Uterus (tissue), 4 donors: ENCODE results near the gene UBE2D1. TPM values are rescaled to one million over a fixed set of nuclear protein-coding genes. Genes with fewer than 3 reads are reported as not detected.

Source experiments
- DNase-seq, 2 donors: peaks; one replicate each; pipeline ENCODE4 v3.0.0-alpha.2; 2019 to 2020
- H3K27ac ChIP-seq, 2 donors: fragments of 200-600 bp; sonication (generic); 1 replicate in 1 of 2; 2 replicates in 1 of 2; pipeline ENCODE4 v1.5.1; 2016 to 2018
- H3K27me3 ChIP-seq, 2 donors: fragments of 200-600 bp; sonication (generic); one replicate each; pipeline ENCODE4 v1.5.1; 2018 to 2019; ENCODE audit warnings: control low read depth in 1 of 2
- H3K36me3 ChIP-seq, 2 donors: fragments of 200-600 bp; sonication (generic); one replicate each; pipeline ENCODE4 v1.5.1; 2019; ENCODE audit warnings: control low read depth in 1 of 2
- H3K4me1 ChIP-seq, 2 donors: fragments of 200-600 bp; sonication (generic); one replicate each; pipeline ENCODE4 v1.5.1; 2018 to 2019; ENCODE audit warnings: control low read depth in 1 of 2
- H3K4me3 ChIP-seq, 2 donors: fragments of 200-600 bp; sonication (generic); 1 replicate in 1 of 2; 2 replicates in 1 of 2; pipeline ENCODE4 v1.5.1; 2018 to 2019; ENCODE audit warnings: mild to moderate bottlenecking in 1 of 2
- H3K9me3 ChIP-seq, 2 donors: fragments of 200-600 bp; sonication (generic); one replicate each; pipeline ENCODE4 v1.5.1; 2019; ENCODE audit warnings: control low read depth in 1 of 2
- CTCF ChIP-seq, 4 experiments: fragments of 200-600 bp in 2 of 4; fragments of 450-650 bp in 2 of 4; sonication (generic) in 2 of 4; IDR thresholded peaks; one replicate each; pipeline ENCODE4 v1.5.1; 2016 to 2019; ENCODE audit warnings: antibody characterized with exemption in 4 of 4, mild to moderate bottlenecking in 2 of 4, moderate library complexity in 1 of 4
- POLR2A ChIP-seq, 2 donors: fragments of 450-650 bp; IDR thresholded peaks; one replicate each; pipeline ENCODE4 v1.6.1; 2016; ENCODE audit warnings: antibody characterized with exemption in 2 of 2, mild to moderate bottlenecking in 1 of 2, moderate library complexity in 1 of 2
- intact Hi-C: fragments of 100-400 bp; cut with DNase I; formaldehyde crosslinking; loops from one replicate; pipeline ENCODE4 v1.15.1; 2023; ENCODE audit warnings: low total_unique reads
- total RNA-seq, 4 donors: library from RNA; depleted of rRNA in 3 of 4; stranded (reverse); fragments of >200 nt in 3 of 4; gene quantifications; one replicate each; pipeline versions ENCODE4 v1.1.0 to v1.2.4, GENCODE V29; 2014 to 2023
- donor health status: DM: yes; HTN: yes; CAD: no.

Gene UBE2D1
- total RNA-seq, 4 donors from 2014 or later, result 9.4 to 67.6 (median 20.6) TPM

- Histone ChIP-seq H3K36me3 (no peaks in the 10 kb centered on the region), H3K4me3 (no peak overlapping the region), H3K9me3 (no peaks in the 10 kb centered on the region), H3K27me3 (no peaks in the 10 kb centered on the region), H3K4me1 (no peaks in the 10 kb centered on the region), H3K27ac (no peak overlapping the region)
- TF ChIP-seq CTCF (IDR thresholded peaks at IDR 0.05), result no peak
- no peak for TF ChIP-seq POLR2A (IDR thresholded peaks at IDR 0.05)
- DNase-seq, result no peak
- intact Hi-C loops, result no loop called here
Observed at GRCh38 chr10:58316874-58317273, 17.9 kb upstream of the UBE2D1 start.

- intact Hi-C loops, result no loop called here
- H3K27ac ChIP-seq, result no peak overlapping the region
- no peaks in the 10 kb centered on the region for H3K9me3 ChIP-seq
- DNase-seq, result no peak
- H3K36me3 ChIP-seq, result no peaks in the 10 kb centered on the region
- H3K4me1 ChIP-seq, result no peaks in the 10 kb centered on the region
- TF ChIP-seq CTCF (IDR thresholded peaks at IDR 0.05) (no peak), POLR2A (IDR thresholded peaks at IDR 0.05) (no peak)
- no peaks in the 10 kb centered on the region for H3K27me3 ChIP-seq
- H3K4me3 ChIP-seq, result no peak overlapping the region
Observed at GRCh38 chr10:58318346-58318745, 16.5 kb upstream of the UBE2D1 start.

- no peaks in the 10 kb centered on the region for H3K27me3 ChIP-seq
- intact Hi-C loops, result no loop called here
- H3K36me3 ChIP-seq, result no peaks in the 10 kb centered on the region
- TF ChIP-seq POLR2A (IDR thresholded peaks at IDR 0.05), result no peak
- no peak for TF ChIP-seq CTCF (IDR thresholded peaks at IDR 0.05)
- no peaks in the 10 kb centered on the region for H3K4me1 ChIP-seq
- no peaks in the 10 kb centered on the region for H3K9me3 ChIP-seq
- no peak for DNase-seq
- H3K4me3 ChIP-seq, result no peak overlapping the region
- no peak overlapping the region for H3K27ac ChIP-seq
Observed at GRCh38 chr10:58319599-58319998, 15.2 kb upstream of the UBE2D1 start.

GRCh38 chr10:58320351-58321049, 14.3 kb upstream of the UBE2D1 start:
- intact Hi-C loops, result no loop called here
- Histone ChIP-seq H3K36me3 (no peaks in the 10 kb centered on the region), H3K27me3 (no peaks in the 10 kb centered on the region), H3K27ac (no peak overlapping the region), H3K4me3 (no peak overlapping the region), H3K9me3 (no peaks in the 10 kb centered on the region), H3K4me1 (no peaks in the 10 kb centered on the region)
- TF ChIP-seq POLR2A (IDR thresholded peaks at IDR 0.05), result no peak
- no peak for TF ChIP-seq CTCF (IDR thresholded peaks at IDR 0.05)
- no peak for DNase-seq

GRCh38 chr10:58322072-58322834, 12.6 kb upstream of the UBE2D1 start:
- intact Hi-C loops, result no loop called here
- Histone ChIP-seq H3K27ac (no peak overlapping the region), H3K36me3 (no peaks in the 10 kb centered on the region), H3K4me1 (no peaks in the 10 kb centered on the region), H3K4me3 (no peak overlapping the region), H3K9me3 (no peaks in the 10 kb centered on the region), H3K27me3 (no peaks in the 10 kb centered on the region)
- DNase-seq, result no peak
- TF ChIP-seq POLR2A (IDR thresholded peaks at IDR 0.05), result no peak
- no peak for TF ChIP-seq CTCF (IDR thresholded peaks at IDR 0.05)
